Prostate gland (tissue), 2 donors: ENCODE data around the gene GPR89B. TPM values are rescaled to one million over a fixed set of nuclear protein-coding genes. Genes with fewer than 3 reads are reported as not detected.

Experiments used
- DNase-seq: peaks from one replicate; pipeline ENCODE4 v3.0.0-alpha.2; 2019; ENCODE audit warnings: low spot score
- H3K27ac ChIP-seq, 2 donors: fragments of 200-600 bp; sonication (generic); 2 replicates each; pipeline ENCODE4 v1.5.1; 2017 to 2019
- H3K27me3 ChIP-seq: fragments of 200-600 bp; sonication (generic); replicated peaks from 2 replicates; pipeline ENCODE4 v1.5.1; 2019; ENCODE audit not compliant: insufficient read depth
- H3K36me3 ChIP-seq, 2 donors: fragments of 200-600 bp; sonication (generic); 1 replicate in 1 of 2; 2 replicates in 1 of 2; pipeline versions ENCODE4 v1.5.1 to v1.8.1; 2017 to 2019
- H3K4me1 ChIP-seq: fragments of 200-600 bp; sonication (generic); replicated peaks from 2 replicates; pipeline ENCODE4 v1.5.1; 2019
- H3K4me3 ChIP-seq, 2 donors: fragments of 200-600 bp; sonication (generic); 2 replicates each; pipeline ENCODE4 v1.5.1; 2017 to 2019
- H3K9me3 ChIP-seq: fragments of 200-600 bp; sonication (generic); 2 replicates; pipeline ENCODE4 v1.5.1; 2017
- CTCF ChIP-seq, 4 experiments: fragments of 200-600 bp in 2 of 4; fragments of 450-650 bp in 2 of 4; sonication (generic) in 2 of 4; IDR thresholded peaks; 1 replicate in 3 of 4; 2 replicates in 1 of 4; pipeline ENCODE4 v1.5.1; 2016 to 2019; ENCODE audit warnings: antibody characterized with exemption in 4 of 4, mild to moderate bottlenecking in 2 of 4, moderate library complexity in 2 of 4
- POLR2A ChIP-seq: fragments of 450-650 bp; IDR thresholded peaks from one replicate; pipeline ENCODE4 v1.6.1; 2016; ENCODE audit warnings: antibody characterized with exemption, mild to moderate bottlenecking
- POLR2AphosphoS5 ChIP-seq: sonication (generic); formaldehyde crosslinking; IDR thresholded peaks from one replicate; pipeline ENCODE4 v1.6.1; 2017; ENCODE audit warnings: antibody characterized with exemption
- WGBS: methylation state at CpG from one replicate; pipeline ENCODE4 v1.1.5; 2018; 5-methylcytosine and 5-hydroxymethylcytosine counted together
- intact Hi-C: fragments of 100-400 bp; cut with DNase I; formaldehyde crosslinking; loops from one replicate; pipeline ENCODE4 v1.14.2; 2022
- total RNA-seq, 2 donors: library from RNA; depleted of rRNA; stranded (reverse); fragments of >200 nt; gene quantifications; one replicate each; pipeline ENCODE4 v1.1.0, GENCODE V29; 2016

Gene GPR89B
- total RNA-seq, 2 donors from 2014 or later: 9.2 to 17.0 TPM

- intact Hi-C loops: loop anchor here (5.0 to 10.0 kb wide), 2 partner anchors 249 to 396 kb away; no protein-coding TSS in a partner anchor
- no peak for TF ChIP-seq POLR2AphosphoS5
- TF ChIP-seq POLR2A: no peak
- TF ChIP-seq CTCF (IDR thresholded peaks at IDR 0.05): no peak
- H3K4me1 ChIP-seq: no peaks in the 10 kb centered on the region
- 71% methylated on average over 5 of the region's 5 CpGs for WGBS
- no peak overlapping the region for H3K4me3 ChIP-seq
- no peak overlapping the region for H3K27ac ChIP-seq
- H3K9me3 ChIP-seq: no peaks in the 10 kb centered on the region
- DNase-seq: no peak
- no peaks in the 10 kb centered on the region for H3K36me3 ChIP-seq
- H3K27me3 ChIP-seq: no peaks in the 10 kb centered on the region
Measured at GRCh38 chr1:147891088-147891487, 37.1 kb upstream of the GPR89B start.

GRCh38 chr1:147892216-147892615 is 36.0 kb upstream of the GPR89B start:
- H3K4me3 ChIP-seq: no peak overlapping the region
- 76% methylated on average over 5 of the region's 5 CpGs for WGBS
- H3K4me1 ChIP-seq: no peaks in the 10 kb centered on the region
- intact Hi-C loops: loop anchor here (1.0 to 10.0 kb wide), 3 partner anchors 168 to 397 kb away; no protein-coding TSS in a partner anchor
- no peaks in the 10 kb centered on the region for H3K9me3 ChIP-seq
- TF ChIP-seq POLR2AphosphoS5 (no peak), POLR2A (no peak), CTCF (IDR thresholded peaks at IDR 0.05) (no peak)
- no peak for DNase-seq
- H3K27me3 ChIP-seq: no peaks in the 10 kb centered on the region
- H3K36me3 ChIP-seq: no peaks in the 10 kb centered on the region
- H3K27ac ChIP-seq: no peak overlapping the region

GRCh38 chr1:147892731-147893214 is 35.4 kb upstream of the GPR89B start:
- H3K27me3 ChIP-seq: no peaks in the 10 kb centered on the region
- no peak overlapping the region for H3K4me3 ChIP-seq
- WGBS: 7% methylated on average over 1 of the region's 1 CpG
- no peak overlapping the region for H3K27ac ChIP-seq
- intact Hi-C loops: loop anchor here (1.0 to 10.0 kb wide), 3 partner anchors 168 to 398 kb away; no protein-coding TSS in a partner anchor
- TF ChIP-seq POLR2A (no peak), POLR2AphosphoS5 (peak; percentile 27), CTCF (IDR thresholded peaks at IDR 0.05) (peak; percentile 77 to 90 (median 88))
- peak; percentile 16 for DNase-seq
- H3K36me3 ChIP-seq: no peaks in the 10 kb centered on the region
- no peaks in the 10 kb centered on the region for H3K4me1 ChIP-seq
- H3K9me3 ChIP-seq: no peaks in the 10 kb centered on the region

GRCh38 chr1:147895123-147895522 is 33.1 kb upstream of the GPR89B start:
- no peak overlapping the region for H3K27ac ChIP-seq

GRCh38 chr1:147897029-147897752 is 31.0 kb upstream of the GPR89B start:
- H3K4me3 ChIP-seq: no peak overlapping the region
- no peaks in the 10 kb centered on the region for H3K9me3 ChIP-seq
- no peaks in the 10 kb centered on the region for H3K27me3 ChIP-seq
- no peak overlapping the region for H3K27ac ChIP-seq
- H3K4me1 ChIP-seq: no peaks in the 10 kb centered on the region
- WGBS: 29% methylated on average over 8 of the region's 8 CpGs
- no peaks in the 10 kb centered on the region for H3K36me3 ChIP-seq
- intact Hi-C loops: loop anchor here (10.0 kb wide), 1 partner anchor 402 kb away; no protein-coding TSS in a partner anchor
- TF ChIP-seq CTCF (IDR thresholded peaks at IDR 0.05): no peak
- TF ChIP-seq POLR2A: no peak
- TF ChIP-seq POLR2AphosphoS5: no peak
- DNase-seq: no peak

More at GRCh38 chr1:147895123-147895522, 33.1 kb upstream of the GPR89B start:
- no peak for TF ChIP-seq POLR2AphosphoS5
- Histone ChIP-seq H3K4me3 (no peak overlapping the region), H3K9me3 (no peaks in the 10 kb centered on the region), H3K36me3 (no peaks in the 10 kb centered on the region), H3K4me1 (no peaks in the 10 kb centered on the region), H3K27me3 (no peaks in the 10 kb centered on the region)
- 49% methylated on average over 4 of the region's 4 CpGs for WGBS
- intact Hi-C loops: loop anchor here (10.0 kb wide), 1 partner anchor 400 kb away; no protein-coding TSS in a partner anchor
- no peak for DNase-seq
